LHCN-M2 (cell line): ENCODE results near the gene TRMU. TPM values are rescaled to one million over a fixed set of nuclear protein-coding genes. Genes with fewer than 3 reads are reported as not detected.
"Not testable (repeated sequence)": the region's sequence is repeated elsewhere in the genome, so short reads cannot be mapped to it uniquely, and the experiment has no call there.

Source experiments
- DNase-seq: peaks from one replicate; pipeline ENCODE4 v3.0.0-alpha.2; 2012; ENCODE audit warnings: low read depth
- total RNA-seq: library from RNA; depleted of rRNA; stranded (reverse); fragments of >200 nt; gene quantifications from 2 replicates; pipeline ENCODE4 v1.2.3, GENCODE V29; 2014

Gene TRMU
- total RNA-seq, 1 experiment from 2014 or later = 53.6 TPM

DNA sequence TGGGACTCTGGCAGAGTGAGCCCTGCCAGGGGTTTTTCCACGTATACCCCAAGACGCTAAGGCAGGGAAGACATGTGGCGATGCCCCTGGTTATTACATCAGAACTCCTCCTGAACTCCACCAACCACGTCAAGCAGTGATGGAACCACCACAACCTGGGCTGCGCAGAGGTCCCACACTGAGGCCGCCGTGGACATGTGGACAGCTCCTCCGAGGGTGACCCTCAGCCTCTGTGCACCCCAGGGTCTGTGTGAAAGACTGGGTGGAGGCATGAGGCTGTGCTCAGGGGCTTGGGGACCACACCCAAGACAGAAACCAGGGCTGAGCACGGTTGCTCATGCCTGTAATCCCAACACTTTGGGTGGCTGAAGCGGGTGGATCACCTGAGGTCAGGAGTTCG, 52.2 kb downstream of the TRMU start:
- DNase-seq = no peak

DNA sequence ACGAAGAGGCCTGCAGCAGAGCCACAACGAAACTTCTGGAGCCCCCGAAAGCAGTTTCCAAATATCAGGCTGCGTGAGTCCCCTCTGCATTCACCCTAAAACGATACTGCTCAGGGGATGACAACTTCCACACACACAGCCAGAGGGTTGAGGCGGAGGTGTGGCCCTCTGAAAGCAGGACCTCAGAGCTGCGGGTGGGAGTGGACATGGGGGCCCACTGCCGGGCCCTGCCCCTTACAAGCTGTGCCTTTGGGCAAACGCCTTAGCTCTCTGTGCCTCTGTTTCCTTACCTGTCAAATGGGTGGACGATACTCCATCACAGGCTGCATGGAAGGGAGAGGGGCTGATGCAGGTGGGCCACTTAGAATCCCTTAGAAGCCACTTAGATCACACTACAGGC, 53.1 kb downstream of the TRMU start:
- DNase-seq = no peak

DNA sequence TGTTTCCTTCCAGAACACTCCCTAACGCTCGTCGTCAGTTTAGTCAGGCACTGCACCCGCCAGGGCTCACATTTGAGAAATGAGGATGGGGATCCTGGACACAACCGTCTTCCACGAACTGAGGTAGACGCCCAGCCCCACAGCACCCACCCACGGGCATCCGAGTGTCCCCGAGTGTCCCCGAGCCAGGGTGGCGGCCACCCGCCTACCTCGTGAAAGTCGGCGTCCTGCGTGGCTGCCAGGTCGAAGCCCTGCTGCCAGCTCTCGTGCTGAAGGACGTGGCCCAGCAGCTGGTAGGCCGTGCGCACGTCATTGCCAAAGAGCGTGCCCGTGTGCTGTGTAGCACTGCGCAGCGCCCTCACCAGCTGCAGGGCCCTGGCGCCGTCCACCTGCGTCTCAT, 53.6 kb downstream of the TRMU start:
- DNase-seq = no peak

DNA sequence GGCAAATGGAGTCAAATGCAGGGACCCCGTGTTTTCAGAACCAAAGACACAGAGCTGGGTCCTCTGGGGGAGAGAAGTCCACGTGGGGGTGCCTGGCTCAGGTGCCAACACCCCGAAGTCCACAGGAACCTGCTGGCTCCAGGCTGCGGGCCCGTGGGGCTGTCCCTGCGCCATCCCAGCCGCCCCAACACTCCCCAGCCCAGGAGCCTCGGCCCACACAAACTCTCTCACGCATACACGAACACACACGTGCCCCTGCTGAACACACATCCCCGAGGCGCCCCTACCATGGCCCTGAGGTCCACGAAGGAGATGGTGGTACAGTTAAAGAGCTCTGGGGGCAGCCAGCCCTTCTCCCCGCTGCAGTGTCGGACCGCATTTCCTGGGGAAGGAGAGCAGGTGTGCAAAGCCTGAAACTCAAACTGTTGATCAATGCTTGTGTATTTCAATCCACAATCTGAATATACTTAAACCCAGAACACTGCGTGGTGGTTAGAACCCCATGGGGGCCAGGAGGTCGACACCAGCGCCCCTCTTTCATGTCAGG, 54.7 kb downstream of the TRMU start:
- DNase-seq = no peak

DNA sequence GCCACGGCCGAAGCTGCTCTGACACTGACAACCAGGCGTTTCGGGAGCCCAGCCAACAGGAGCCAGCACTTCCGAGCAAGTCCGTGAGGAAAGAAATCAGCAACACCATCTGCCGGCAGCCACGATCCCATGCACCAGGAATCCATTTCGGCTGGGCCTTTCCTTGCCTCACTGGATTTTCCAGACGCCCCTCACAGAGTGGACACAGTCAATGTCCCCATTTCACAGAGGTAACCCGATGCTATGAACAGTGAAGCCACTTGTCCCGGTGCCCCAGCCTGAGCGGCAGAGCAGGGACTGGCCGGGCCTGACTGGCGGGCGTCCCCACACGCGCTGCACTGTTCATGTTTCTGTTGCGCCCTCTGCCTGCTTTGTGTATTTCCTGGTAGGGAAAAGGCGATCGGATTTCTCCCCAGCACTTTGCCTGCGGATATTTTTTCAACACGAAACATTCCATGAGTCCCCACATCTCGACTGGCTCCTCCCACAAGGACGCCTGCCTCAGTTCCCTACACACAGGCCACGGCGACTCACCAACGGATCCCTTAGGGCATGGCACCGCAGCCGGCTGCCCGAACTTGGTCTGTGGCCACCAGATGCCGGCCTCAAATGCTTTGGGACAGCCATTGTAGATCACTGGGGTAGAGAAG, 55.3 kb downstream of the TRMU start:
- peak; percentile 59 for DNase-seq

DNA sequence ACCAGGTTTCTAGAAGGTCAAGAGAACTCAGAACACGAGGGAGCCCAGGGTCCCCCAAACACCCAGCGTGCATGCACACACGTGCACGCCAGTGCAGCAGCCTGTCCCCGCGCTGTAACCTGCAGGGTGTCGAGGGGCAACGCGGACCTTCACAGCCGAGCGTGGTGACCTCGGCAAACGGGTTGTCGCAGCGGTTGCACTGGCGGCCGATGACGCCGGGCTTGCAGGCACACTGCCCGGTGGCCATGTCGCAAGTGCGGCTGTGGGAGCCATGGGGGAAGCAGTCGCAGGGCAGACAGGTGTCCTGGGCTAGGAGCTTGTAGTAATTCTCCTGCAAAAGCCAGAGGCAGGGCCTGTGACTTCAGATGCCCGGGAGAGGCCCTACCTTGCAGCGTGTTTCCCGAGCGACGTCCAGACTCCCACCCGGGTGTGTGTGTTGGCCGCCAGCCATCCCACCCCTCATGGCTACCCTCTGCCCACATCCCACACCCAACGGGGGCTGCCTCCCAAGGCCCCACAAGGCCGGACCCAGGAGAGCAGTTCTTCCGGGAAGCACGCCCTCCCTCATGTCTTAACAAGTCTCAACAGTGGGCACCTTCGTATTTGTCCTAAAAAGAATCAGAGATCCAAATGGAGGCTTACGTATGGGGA, 56.1 kb downstream of the TRMU start:
- no peak for DNase-seq

DNA sequence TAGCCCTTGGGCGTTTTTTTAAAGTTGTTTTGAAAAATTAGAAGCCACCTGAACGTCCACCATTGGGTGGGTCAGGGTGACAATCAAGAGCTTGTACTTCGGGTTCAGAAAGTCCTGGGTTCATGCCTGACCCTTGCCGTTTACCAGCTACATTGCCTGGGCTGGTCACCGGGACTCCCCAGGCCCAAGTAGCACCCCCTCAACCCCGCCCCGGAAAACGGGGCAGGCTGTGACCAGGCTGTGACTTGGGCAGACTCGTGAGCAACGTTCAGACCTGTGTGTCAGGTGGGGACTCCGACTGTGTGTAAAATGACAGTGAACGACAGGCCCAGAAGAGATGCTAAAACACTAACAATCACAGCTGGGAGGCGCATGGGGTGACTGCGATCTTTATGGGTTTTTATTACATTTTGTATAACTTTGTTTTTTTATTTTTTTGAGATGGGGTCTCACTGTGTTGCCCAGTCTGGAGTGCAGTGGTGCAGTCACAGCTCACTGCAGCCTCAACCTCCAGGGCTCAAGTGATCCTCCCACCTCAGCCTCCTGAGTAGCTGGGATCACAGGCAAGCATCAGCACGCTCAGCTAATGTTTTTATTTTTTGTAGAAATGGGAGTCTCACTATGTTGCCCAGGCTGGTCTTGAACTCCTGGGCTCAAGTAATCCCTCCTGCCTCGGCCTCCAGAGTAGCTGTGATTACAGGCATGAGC, 56.8 kb downstream of the TRMU start:
- no peak for DNase-seq

DNA sequence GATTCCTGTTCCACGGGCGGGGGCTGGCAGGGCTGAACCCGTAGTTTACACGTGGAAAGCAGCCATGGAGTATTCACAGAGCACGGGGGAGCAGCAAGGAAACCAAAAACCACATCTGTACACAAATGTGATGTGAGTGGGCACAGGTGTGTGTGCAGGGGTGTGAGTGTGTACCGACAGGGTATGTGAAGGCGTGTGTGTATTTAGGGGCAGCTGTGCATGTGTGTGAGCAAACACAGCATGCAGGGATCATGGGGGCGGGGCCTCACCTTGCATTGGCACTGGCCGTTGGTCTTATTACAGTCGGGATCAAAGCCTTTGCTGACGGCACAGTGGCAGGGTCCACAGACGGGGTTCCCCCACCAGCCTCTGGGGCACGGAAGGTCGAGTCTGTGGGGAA, 58.4 kb downstream of the TRMU start:
- DNase-seq = no peak

DNA sequence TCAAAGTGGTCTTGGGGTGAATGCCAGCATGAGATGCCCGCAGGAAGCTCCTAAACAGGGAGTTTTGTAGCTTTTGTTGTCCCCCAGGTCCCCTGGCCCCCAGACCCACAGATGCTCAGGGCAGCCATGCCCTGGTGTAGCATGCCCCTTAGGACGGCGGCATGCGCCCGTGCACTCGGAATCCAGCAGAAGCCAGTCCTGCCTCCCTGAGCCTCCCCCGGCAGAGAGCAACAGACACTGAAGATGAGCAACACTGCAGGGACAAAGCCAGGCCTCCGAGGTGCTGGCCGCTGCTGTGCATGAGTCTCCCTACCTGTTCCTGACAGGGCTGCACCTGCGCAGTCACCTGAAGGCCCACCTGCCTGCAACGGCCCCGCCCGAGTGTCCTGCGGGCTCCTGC, 59.1 kb downstream of the TRMU start:
- DNase-seq = no peak

DNA sequence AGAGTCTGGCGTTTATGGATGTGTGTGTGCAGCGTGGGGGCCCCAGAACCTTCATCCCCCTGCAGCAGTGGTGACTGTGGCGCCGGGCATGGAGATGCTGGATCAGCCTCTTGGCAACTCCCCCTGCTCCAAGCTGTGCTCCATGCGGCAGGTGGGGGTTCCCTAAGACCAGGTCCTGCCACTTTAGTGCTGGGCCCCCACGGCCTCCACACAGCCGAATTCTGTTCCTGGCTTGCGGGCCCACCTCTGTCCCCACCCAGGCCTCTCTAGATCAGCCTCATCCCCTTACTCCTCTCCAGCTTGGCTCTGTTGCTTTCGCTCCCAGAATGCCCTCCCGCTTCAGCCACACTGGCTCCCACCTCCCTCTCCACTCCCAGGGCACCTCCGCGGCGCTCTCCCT, 59.6 kb downstream of the TRMU start:
- no peak for DNase-seq

DNA sequence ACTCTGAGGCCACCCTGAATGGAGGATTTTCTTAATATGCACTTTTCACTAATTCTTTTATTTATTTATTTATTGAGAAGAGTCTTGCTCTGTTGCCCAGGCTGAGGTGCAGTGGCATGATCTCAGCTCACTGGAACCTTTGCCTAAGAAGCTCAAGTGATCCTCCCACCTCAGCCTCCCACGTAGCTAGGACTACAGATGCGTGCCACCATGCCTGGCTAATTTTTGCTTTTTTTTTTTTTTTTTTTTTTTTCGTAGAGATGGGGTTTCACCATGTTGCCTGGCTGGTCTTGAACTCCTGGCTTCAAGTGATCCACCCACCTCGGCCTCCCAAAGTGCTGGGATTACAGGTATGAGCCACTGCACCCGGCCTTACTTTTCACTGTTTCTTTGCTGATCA, 61.5 kb downstream of the TRMU start:
- not testable (repeated sequence) for DNase-seq

DNA sequence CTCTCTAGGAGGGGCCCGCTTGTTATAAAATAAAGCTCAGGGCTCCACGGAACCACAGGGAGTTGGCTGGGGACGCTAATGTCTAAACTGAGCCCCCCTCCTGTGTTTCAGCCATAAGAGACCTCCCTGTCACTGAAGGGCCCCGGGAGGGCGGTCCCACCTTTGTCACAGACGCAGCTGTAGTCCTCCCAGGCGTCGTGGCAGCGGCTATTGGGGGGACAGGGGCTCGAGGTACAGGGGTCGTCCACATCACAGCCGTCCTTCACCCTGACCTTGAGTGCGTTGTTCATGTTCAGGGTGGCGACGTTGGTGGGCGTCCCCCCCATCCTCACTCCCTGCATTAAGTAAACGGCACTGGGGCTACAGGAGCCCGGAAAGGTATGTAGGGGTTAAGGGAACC, 62.0 kb downstream of the TRMU start:
- DNase-seq = no peak

DNA sequence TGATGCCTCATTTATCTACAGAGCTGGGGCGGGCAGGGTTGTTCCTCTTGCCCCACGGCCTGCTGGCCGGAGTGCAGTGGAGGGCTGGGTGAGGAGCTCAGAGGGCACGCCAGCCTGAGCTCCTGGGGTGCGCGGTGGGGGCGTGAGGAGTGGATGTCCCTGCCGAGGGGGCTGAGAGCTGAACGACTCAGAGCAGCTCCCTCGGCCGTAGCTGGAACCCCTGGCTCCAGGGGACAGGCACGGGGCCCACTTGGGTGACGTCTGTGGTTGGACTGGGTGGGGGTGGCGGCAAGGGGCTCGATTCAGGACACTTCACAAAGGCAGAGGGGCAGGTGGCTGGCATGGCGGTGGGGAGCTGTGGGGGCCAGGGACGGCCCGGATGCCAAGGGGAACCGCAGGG, 62.4 kb downstream of the TRMU start:
- DNase-seq = no peak

DNA sequence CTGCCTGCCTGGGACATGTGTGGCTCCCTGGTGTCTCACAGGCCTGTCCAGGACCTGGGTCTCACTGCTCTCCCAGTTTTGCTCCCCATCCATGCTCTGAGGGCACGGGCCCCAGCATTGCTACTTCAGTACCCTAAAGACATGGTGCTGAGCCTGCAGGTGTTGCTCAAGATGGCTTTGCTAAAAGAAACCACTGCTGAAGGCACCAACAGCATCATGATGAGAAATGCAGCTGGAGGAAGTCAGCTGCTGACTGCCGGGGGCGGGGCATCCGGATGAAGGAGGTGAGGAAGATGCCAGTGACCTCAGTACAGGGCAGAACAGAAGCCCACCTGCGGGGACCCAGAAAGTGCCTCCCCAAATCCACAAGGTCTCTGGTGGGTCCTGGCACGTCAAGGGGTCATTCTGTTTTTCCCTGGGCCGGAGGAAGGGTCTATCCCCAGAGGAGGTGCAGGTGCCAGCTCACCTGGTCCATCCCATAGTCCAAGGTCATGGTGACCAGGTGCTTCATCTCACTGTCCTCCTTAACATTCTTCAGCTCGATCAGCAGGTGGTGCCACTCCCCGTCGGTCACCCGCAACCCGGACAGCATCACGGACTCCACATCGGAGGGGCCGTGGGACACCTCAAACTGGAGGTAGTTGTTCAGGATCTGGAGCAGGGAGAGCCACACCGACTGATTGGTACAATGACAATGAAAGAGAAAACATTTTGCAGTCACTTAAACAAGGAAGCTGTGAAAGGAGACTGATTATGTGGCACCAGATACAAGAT, 63.9 kb downstream of the TRMU start:
- DNase-seq = no peak

DNA sequence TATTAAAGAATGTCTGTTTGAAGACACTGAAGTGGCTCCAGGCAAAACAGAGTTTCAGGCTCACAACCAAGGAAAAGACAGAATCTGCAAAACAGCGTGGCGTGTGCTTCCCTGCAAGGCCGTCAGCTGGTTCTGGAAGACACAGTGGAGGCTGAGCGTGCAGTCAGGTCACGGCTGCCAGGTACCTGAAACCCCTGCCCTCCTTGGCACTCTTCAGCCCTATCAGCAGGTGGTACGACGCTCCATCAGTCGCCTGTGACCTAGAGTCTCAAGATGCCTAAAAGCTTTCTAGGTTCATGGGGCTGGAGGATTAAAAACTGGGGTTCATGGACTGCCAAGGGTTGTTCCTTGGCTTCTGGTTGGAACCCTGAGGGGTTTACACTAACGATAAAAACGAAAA, 65.9 kb downstream of the TRMU start:
- DNase-seq = no peak

DNA sequence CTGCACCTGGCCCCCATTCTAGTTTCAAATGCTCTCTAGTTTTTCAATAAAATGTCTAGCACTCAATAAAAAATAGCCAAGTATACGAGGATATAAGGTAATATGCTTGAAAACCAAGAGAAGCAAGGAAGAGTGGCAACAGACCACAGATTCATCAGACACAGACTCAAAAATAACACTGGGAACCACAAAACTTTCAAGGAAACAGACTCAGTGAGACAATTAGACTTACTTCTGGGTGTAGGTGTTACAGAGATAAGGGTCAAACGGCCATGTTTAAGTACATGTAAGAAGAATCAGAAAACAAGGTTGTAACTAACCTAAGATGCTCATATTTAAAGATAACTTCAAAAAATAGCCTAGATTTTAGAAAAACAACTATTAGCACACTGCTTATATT, 67.0 kb downstream of the TRMU start:
- no peak for DNase-seq

DNA sequence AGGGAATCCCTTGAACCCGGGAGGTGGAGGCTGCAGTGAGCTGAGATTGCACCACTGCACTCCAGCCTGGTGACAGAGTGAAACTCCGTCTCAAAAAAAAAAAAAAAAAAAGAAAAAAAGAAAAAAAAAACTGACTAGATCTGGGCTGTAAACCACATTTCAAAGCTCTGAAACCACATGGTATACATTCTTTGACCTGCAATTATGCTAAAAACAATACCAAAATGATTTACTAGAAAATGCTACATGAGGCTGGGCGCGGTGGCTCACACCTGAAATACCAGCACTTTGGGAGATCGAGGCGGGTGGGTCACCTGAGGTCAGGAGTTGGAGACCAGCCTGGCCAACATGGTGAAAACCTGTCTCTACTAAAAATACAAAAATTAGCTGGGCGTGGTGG, 68.4 kb downstream of the TRMU start:
- DNase-seq = not testable (repeated sequence)

DNA sequence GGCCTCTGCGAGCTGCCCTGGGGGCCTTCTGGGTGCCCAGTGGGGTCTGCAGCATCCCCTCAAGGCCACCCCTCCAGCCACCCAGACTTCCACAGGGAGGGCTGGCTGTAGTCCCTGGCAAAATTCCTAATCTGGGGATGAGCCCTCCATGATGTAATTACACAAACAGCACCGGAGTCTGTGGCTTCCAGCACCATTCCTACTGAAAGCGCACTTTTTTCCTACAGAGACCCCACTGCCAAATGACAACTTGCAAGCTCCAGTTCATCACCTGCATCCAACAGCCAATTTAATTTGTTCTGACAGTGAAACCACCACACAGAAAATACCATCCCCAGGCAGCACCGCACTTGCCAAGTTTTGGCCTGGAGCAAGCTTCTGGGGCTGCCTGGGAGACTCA, 70.4 kb downstream of the TRMU start:
- no peak for DNase-seq

DNA sequence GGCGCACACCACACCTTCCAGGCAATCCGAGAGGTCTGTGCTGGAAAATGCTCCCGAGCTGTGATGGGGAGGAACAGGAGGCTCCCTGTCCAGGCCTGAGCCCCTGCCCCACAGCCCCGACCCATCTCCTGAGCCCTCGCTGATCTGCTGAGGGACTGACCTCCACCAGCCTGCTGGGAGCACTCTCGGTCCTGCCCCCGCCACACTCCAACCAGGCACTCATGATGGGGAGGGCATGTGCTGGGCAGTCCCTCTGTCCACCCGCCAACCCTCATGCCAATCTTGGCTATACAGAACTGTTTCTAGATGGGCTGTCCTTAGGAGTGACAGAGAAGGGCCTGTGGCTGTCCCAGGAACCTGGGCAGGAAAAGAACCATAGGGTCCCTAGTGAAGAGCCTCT, 70.8 kb downstream of the TRMU start:
- no peak for DNase-seq

DNA sequence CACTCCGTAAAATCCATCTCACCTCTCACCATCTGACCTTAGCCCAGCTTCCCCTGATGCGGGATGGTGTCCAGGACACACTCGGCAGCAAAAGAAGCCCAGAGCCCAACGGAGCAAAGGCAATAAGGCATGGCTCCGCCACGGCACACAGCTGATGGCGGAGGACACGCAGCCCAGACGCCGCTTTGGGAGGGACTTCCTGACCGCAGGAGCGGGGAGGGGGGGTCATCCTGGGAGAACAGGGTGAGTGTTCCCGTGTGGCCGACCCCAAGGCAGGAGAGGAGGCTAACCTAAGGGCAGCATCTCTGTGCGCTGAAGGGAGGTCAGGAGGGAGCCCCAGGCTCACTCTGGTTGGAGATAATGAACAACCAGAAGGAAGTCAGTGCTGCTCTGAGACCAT, 71.3 kb downstream of the TRMU start:
- DNase-seq = no peak
